Esophagus muscularis mucosa (tissue), 4 donors: Measurements from ENCODE around the gene LLGL1. TPM values are rescaled to one million over a fixed set of nuclear protein-coding genes. Genes with fewer than 3 reads are reported as not detected.

Source experiments
- DNase-seq: peaks from one replicate; pipeline ENCODE4 v3.0.0-alpha.2; 2017; ENCODE audit errors: extremely low spot score
- H3K27ac ChIP-seq, 4 donors: fragments of 200-600 bp; sonication (generic); replicated peaks in 1 of 4; 1 replicate in 3 of 4; 2 replicates in 1 of 4; pipeline ENCODE4 v1.5.1; 2016 to 2019; ENCODE audit warnings: mild to moderate bottlenecking in 1 of 4
- H3K27me3 ChIP-seq, 4 donors: fragments of 200-600 bp; sonication (generic); one replicate each; pipeline versions ENCODE4 v1.5.1 to v1.6.0; 2016 to 2019
- H3K36me3 ChIP-seq, 4 donors: fragments of 200-600 bp; sonication (generic); one replicate each; pipeline ENCODE4 v1.5.1; 2016 to 2019
- H3K4me1 ChIP-seq, 4 donors: fragments of 200-600 bp; sonication (generic); one replicate each; pipeline ENCODE4 v1.5.1; 2016 to 2019
- H3K4me3 ChIP-seq, 4 donors: fragments of 200-600 bp; sonication (generic); 1 replicate in 2 of 4; 2 replicates in 2 of 4; pipeline ENCODE4 v1.5.1; 2016 to 2019; ENCODE audit warnings: mild to moderate bottlenecking in 4 of 4, moderate library complexity in 1 of 4
- H3K9me3 ChIP-seq, 4 donors: fragments of 200-600 bp; sonication (generic); 1 replicate in 3 of 4; 2 replicates in 1 of 4; pipeline ENCODE4 v1.5.1; 2016 to 2019
- EP300 ChIP-seq: sonication (generic); formaldehyde crosslinking; IDR thresholded peaks from one replicate; pipeline ENCODE4 v1.6.1; 2017; ENCODE audit warnings: antibody characterized with exemption
- POLR2A ChIP-seq: fragments of 450-650 bp; IDR thresholded peaks from one replicate; pipeline ENCODE4 v1.6.1; 2017; ENCODE audit warnings: antibody characterized with exemption, moderate library complexity, mild to moderate bottlenecking, low read depth
- POLR2AphosphoS5 ChIP-seq, 2 donors: sonication (generic); formaldehyde crosslinking; IDR thresholded peaks; one replicate each; pipeline ENCODE4 v1.6.1; 2017; ENCODE audit warnings: antibody characterized with exemption in 2 of 2
- WGBS: methylation state at CpG from one replicate; pipeline ENCODE4 v1.1.5; 2018; 5-methylcytosine and 5-hydroxymethylcytosine counted together
- intact Hi-C: fragments of 100-400 bp; cut with DNase I; formaldehyde crosslinking; loops from one replicate; pipeline ENCODE4 v1.15.1; 2023
- total RNA-seq, 4 donors: library from RNA; depleted of rRNA; stranded (reverse); fragments of >200 nt; gene quantifications; one replicate each; pipeline versions ENCODE4 v1.1.0 to v1.2.1, GENCODE V29; 2016
- TF ChIP-seq, protein P1 (sequence below), 3 experiments: fragments of 200-600 bp in 2 of 3; fragments of 450-650 bp in 1 of 3; sonication (generic) in 2 of 3; IDR thresholded peaks; one replicate each; pipeline ENCODE4 v1.5.1; 2017 to 2019; ENCODE audit warnings: antibody characterized with exemption in 3 of 3, mild to moderate bottlenecking in 2 of 3, moderate library complexity in 1 of 3

LLGL1 gene
- total RNA-seq, 4 donors from 2014 or later: 17.6 to 35.1 (median 26.2) TPM

DNA sequence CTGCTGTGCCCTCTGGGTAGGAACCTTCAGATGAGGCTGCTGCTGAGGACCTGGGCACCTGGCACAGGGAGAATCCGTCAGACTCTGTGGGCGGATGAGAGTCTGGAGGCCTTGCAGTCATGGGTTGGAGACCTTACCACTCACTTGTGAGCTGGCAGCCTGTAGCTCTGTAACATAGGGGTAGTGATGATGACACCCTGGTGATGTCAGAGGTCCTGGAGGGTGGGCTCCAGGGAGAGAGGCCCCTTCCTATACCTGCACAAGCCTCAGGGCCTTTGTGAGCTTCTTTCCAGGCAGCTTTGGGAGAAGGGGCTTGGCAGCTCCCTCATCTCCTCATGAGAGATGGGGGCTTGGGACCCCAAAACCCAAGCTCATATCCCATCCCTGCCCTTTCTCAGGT lies 36.7 kb downstream of the LLGL1 start:
- H3K9me3 ChIP-seq: no peaks in the 10 kb centered on the region
- intact Hi-C loops: no loop called here
- H3K4me1 ChIP-seq: peaks cover 41 to 47% (median 44%) of the 10 kb centered on the region in 4 donors
- no peak for DNase-seq
- peak overlapping the region; percentile 97 to 99 (median 98) for H3K27ac ChIP-seq
- TF ChIP-seq, protein P1, sequence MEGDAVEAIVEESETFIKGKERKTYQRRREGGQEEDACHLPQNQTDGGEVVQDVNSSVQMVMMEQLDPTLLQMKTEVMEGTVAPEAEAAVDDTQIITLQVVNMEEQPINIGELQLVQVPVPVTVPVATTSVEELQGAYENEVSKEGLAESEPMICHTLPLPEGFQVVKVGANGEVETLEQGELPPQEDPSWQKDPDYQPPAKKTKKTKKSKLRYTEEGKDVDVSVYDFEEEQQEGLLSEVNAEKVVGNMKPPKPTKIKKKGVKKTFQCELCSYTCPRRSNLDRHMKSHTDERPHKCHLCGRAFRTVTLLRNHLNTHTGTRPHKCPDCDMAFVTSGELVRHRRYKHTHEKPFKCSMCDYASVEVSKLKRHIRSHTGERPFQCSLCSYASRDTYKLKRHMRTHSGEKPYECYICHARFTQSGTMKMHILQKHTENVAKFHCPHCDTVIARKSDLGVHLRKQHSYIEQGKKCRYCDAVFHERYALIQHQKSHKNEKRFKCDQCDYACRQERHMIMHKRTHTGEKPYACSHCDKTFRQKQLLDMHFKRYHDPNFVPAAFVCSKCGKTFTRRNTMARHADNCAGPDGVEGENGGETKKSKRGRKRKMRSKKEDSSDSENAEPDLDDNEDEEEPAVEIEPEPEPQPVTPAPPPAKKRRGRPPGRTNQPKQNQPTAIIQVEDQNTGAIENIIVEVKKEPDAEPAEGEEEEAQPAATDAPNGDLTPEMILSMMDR (IDR thresholded peaks at IDR 0.05): no peak
- TF ChIP-seq EP300 (no peak), POLR2A (no peak), POLR2AphosphoS5 (IDR thresholded peaks at IDR 0.05) (no peak)
- H3K27me3 ChIP-seq: no peaks in the 10 kb centered on the region
- H3K36me3 ChIP-seq: peaks cover 20 to 39% (median 36%) of the 10 kb centered on the region in 4 donors
- H3K4me3 ChIP-seq: no peak overlapping the region
- 93% methylated on average over 2 of the region's 2 CpGs for WGBS

DNA sequence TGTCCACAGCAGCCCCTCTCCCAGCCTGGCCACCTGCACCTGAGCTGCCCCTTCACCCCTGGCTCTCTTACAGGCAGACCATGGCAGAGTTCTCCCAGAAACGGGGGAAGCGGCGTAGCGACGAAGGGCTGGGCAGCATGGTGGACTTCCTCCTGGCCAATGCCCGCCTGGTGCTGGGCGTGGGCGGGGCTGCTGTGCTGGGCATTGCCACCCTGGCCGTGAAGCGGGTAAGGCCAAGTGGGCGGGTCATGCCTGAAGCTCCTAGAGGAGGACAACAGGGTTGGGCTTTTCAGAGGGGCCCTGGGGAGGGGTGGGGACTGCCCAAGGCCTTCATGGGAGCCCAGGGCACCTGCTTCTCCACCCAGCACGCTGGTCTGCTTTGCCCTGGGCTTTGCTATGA lies 37.2 kb downstream of the LLGL1 start:
- peaks cover 20 to 41% (median 36%) of the 10 kb centered on the region in 4 donors for H3K36me3 ChIP-seq
- no peaks in the 10 kb centered on the region for H3K27me3 ChIP-seq
- 89% methylated on average over 11 of the region's 12 CpGs for WGBS
- peak overlapping the region in 3 of 4 donors; percentile 98 to 99 (median 99) for H3K27ac ChIP-seq
- peaks cover 36 to 42% (median 39%) of the 10 kb centered on the region in 4 donors for H3K4me1 ChIP-seq
- H3K9me3 ChIP-seq: no peaks in the 10 kb centered on the region
- intact Hi-C loops: no loop called here
- H3K4me3 ChIP-seq: no peak overlapping the region
- no peak for DNase-seq
- TF ChIP-seq, protein P1 (IDR thresholded peaks at IDR 0.05): no peak
- no peak for TF ChIP-seq POLR2AphosphoS5 (IDR thresholded peaks at IDR 0.05)
- no peak for TF ChIP-seq EP300
- no peak for TF ChIP-seq POLR2A

DNA sequence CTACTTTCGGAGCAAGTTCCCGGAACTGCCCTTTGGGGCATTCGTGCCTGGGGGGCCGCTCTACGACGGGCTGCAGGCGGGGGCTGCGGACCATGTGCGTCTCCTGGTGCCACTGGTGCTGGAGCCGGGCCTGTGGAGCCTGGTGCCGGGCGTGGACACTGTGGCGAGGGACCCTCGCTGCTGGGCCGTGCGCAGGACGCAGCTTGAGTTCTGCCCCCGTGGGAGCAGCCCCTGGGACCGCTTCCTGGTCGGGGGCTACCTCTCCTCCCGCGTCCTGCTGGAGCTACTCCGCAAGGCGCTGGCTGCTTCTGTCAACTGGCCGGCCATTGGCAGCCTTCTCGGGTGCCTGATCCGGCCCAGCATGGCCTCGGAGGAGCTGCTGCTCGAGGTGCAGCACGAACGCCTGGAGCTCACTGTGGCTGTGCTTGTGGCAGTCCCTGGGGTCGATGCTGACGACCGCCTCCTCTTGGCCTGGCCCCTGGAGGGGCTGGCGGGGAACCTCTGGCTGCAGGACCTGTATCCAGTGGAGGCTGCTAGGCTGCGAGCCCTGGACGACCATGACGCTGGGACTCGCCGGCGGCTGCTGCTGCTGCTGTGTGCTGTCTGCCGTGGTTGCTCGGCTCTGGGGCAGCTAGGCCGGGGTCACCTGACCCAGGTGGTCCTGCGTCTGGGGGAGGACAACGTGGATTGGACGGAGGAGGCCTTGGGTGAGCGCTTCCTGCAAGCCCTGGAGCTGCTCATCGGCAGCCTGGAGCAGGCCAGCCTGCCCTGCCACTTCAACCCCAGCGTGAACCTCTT lies 38.6 kb downstream of the LLGL1 start:
- no peak for DNase-seq
- intact Hi-C loops: no loop called here
- no peak overlapping the region for H3K4me3 ChIP-seq
- no peaks in the 10 kb centered on the region for H3K27me3 ChIP-seq
- peaks cover 20 to 41% (median 36%) of the 10 kb centered on the region in 4 donors for H3K36me3 ChIP-seq
- H3K9me3 ChIP-seq: no peaks in the 10 kb centered on the region
- no peak for TF ChIP-seq POLR2A
- TF ChIP-seq POLR2AphosphoS5 (IDR thresholded peaks at IDR 0.05): no peak
- no peak for TF ChIP-seq EP300
- TF ChIP-seq, protein P1 (IDR thresholded peaks at IDR 0.05): no peak
- peaks cover 30 to 35% (median 34%) of the 10 kb centered on the region in 4 donors for H3K4me1 ChIP-seq
- H3K27ac ChIP-seq: no peak overlapping the region
- WGBS: 86% methylated on average over 14 of the region's 50 CpGs

DNA sequence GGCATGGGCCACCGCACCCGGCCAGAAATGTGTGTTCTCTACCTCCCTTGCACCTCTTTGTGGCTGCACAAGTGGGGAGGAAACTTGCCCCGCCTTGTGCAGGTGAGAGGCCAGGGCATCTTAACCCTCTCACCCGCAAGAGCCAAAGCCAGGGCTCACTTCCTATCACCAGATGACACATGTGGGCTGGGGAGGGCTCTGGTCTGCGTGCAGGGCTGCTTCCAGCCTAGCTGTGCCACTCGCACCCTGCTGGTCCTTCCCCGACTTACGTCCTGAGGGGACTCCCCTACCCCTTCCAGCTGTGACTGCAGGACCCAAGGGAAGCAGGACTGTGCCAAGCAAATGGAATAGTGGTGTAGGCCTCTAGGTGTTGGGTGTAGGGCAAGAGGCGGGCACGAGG lies 41.9 kb downstream of the LLGL1 start:
- 68% methylated on average over 10 of the region's 10 CpGs for WGBS
- intact Hi-C loops: no loop called here

More for the DNA sequence above, 41.9 kb downstream of the LLGL1 start:
- Histone ChIP-seq H3K27me3 (no peaks in the 10 kb centered on the region), H3K4me1 (peaks cover 4 to 11% (median 8%) of the 10 kb centered on the region in 4 donors), H3K4me3 (no peak overlapping the region), H3K27ac (no peak overlapping the region), H3K9me3 (no peaks in the 10 kb centered on the region), H3K36me3 (peaks cover 20 to 51% (median 36%) of the 10 kb centered on the region in 4 donors)
- no peak for DNase-seq
- TF ChIP-seq POLR2A (no peak), EP300 (no peak), POLR2AphosphoS5 (IDR thresholded peaks at IDR 0.05) (no peak)
- TF ChIP-seq, protein P1 (IDR thresholded peaks at IDR 0.05): no peak
